Neuronal stem cell (in vitro differentiated cells): Measurements from ENCODE around the gene SP4.

Source experiments
- DNase-seq: peaks from one replicate; pipeline ENCODE4 v3.0.0-alpha.2; 2013; ENCODE audit warnings: low spot score
- H2AFZ ChIP-seq: one replicate; pipeline ENCODE4 v1.6.1; 2013; ENCODE audit warnings: mild to moderate bottlenecking, low read length, inconsistent platforms
- H2AK5ac ChIP-seq: 2 replicates; pipeline ENCODE4 v1.6.1; 2013; ENCODE audit warnings: low read depth, mild to moderate bottlenecking, inconsistent platforms, low read length, moderate library complexity, mixed read lengths
- H2BK120ac ChIP-seq: 2 replicates; pipeline ENCODE4 v1.6.1; 2013; ENCODE audit warnings: low read depth, mild to moderate bottlenecking, inconsistent platforms, low read length, moderate library complexity, mixed read lengths
- H2BK12ac ChIP-seq: one replicate; pipeline ENCODE4 v1.6.1; 2013; ENCODE audit warnings: low read length, inconsistent platforms
- H2BK15ac ChIP-seq: 2 replicates; pipeline ENCODE4 v1.6.1; 2013; ENCODE audit warnings: mild to moderate bottlenecking, low read length, inconsistent platforms, mixed read lengths
- H2BK5ac ChIP-seq: one replicate; pipeline ENCODE4 v1.6.1; 2013; ENCODE audit warnings: inconsistent platforms, mild to moderate bottlenecking, low read length, moderate library complexity
- H3K14ac ChIP-seq: one replicate; pipeline ENCODE4 v1.6.1; 2013; ENCODE audit warnings: low read length, inconsistent platforms
- H3K18ac ChIP-seq: 2 replicates; pipeline ENCODE4 v1.6.1; 2013; ENCODE audit warnings: low read length, inconsistent platforms
- H3K23ac ChIP-seq: 2 replicates; pipeline ENCODE4 v1.6.1; 2013; ENCODE audit warnings: low read depth, mild to moderate bottlenecking, mixed read lengths, low read length, inconsistent platforms; ENCODE audit not compliant: poor library complexity
- H3K27ac ChIP-seq: replicated peaks from 3 replicates; pipeline ENCODE4 v1.5.1; 2013; ENCODE audit warnings: low read length, inconsistent platforms
- H3K27me3 ChIP-seq, 3 experiments: 2 replicates each; pipeline ENCODE4 v1.6.1; 2013; ENCODE audit warnings: low read length in 3 of 3, mild to moderate bottlenecking in 2 of 3, inconsistent platforms in 1 of 3, low read depth in 1 of 3, mixed read lengths in 1 of 3, moderate library complexity in 1 of 3; ENCODE audit not compliant: control insufficient read depth in 3 of 3, insufficient read depth in 3 of 3
- H3K36me3 ChIP-seq, 2 donors: replicated peaks in 1 of 2; 2 replicates each; pipeline ENCODE4 v1.6.1; 2013; ENCODE audit warnings: low read length in 2 of 2; ENCODE audit not compliant: control insufficient read depth in 2 of 2, insufficient read depth in 2 of 2
- H3K4ac ChIP-seq: 2 replicates; pipeline ENCODE4 v1.6.1; 2013; ENCODE audit warnings: inconsistent platforms, mild to moderate bottlenecking, low read length, moderate library complexity
- H3K4me1 ChIP-seq, 2 donors: 1 replicate in 1 of 2; 2 replicates in 1 of 2; pipeline ENCODE4 v1.6.1; 2013; ENCODE audit warnings: low read length in 2 of 2, low read depth in 1 of 2; ENCODE audit not compliant: control insufficient read depth in 2 of 2, insufficient read depth in 1 of 2
- H3K4me2 ChIP-seq: one replicate; pipeline ENCODE4 v1.6.1; 2013; ENCODE audit warnings: mild to moderate bottlenecking, low read length, inconsistent platforms; ENCODE audit not compliant: insufficient read depth, poor library complexity, severe bottlenecking
- H3K4me3 ChIP-seq, 2 donors: 2 replicates each; pipeline ENCODE4 v1.5.1; 2013; ENCODE audit warnings: low read length in 2 of 2, mild to moderate bottlenecking in 2 of 2, inconsistent platforms in 1 of 2, moderate library complexity in 1 of 2
- H3K79me1 ChIP-seq: one replicate; pipeline ENCODE4 v1.6.1; 2013; ENCODE audit warnings: low read depth, mild to moderate bottlenecking, inconsistent platforms, low read length, moderate library complexity
- H3K9ac ChIP-seq: one replicate; pipeline ENCODE4 v1.6.1; 2013; ENCODE audit warnings: mild to moderate bottlenecking, low read depth, low read length, inconsistent platforms; ENCODE audit not compliant: poor library complexity
- H3K9me3 ChIP-seq, 2 donors: replicated peaks in 1 of 2; 2 replicates each; pipeline versions ENCODE3 to v1.6.1; 2013; ENCODE audit warnings: low read length in 2 of 2, mild to moderate bottlenecking in 2 of 2, inconsistent platforms in 1 of 2, low read depth in 1 of 2, mixed read lengths in 1 of 2, moderate library complexity in 1 of 2; ENCODE audit not compliant: control insufficient read depth in 2 of 2, insufficient read depth in 1 of 2
- H4K8ac ChIP-seq: one replicate; pipeline ENCODE4 v1.6.1; 2013; ENCODE audit warnings: low read depth, mild to moderate bottlenecking, inconsistent platforms, low read length, moderate library complexity
- H4K91ac ChIP-seq: one replicate; pipeline ENCODE4 v1.6.1; 2013; ENCODE audit warnings: low read length, low read depth, mild to moderate bottlenecking, inconsistent platforms; ENCODE audit not compliant: poor library complexity
- WGBS, 2 donors: extraction: QIAGEN DNeasy Blood & Tissue Kit; methylation state at CpG; one replicate each; pipeline ENCODE4 v1.1.7; 2013; ENCODE audit warnings: missing lambda C conversion rate in 2 of 2, mixed read lengths in 1 of 2; ENCODE audit not compliant: insufficient read length in 2 of 2, insufficient replicate concordance in 1 of 2; ENCODE audit errors: extremely low coverage in 2 of 2; 5-methylcytosine and 5-hydroxymethylcytosine counted together

The SP4 gene

GRCh38 chr7:21425290-21425689 is 2.6 kb upstream of the SP4 start:
- no peak for DNase-seq
- peaks cover 2% of the 10 kb centered on the region for H3K79me1 ChIP-seq
- no peak overlapping the region for H2AFZ ChIP-seq
- H3K27me3 ChIP-seq: no peaks in the 10 kb centered on the region
- no peak overlapping the region for H3K23ac ChIP-seq
- H2BK5ac ChIP-seq: no peak overlapping the region
- peaks cover 10 to 16% of the 10 kb centered on the region in 2 donors for H3K4me1 ChIP-seq
- no peak overlapping the region for H3K9ac ChIP-seq
- H3K4me3 ChIP-seq: no peak overlapping the region
- H2BK15ac ChIP-seq: no peak overlapping the region
- peak overlapping the region; percentile 94 for H2BK120ac ChIP-seq
- H2AK5ac ChIP-seq: no peak overlapping the region
- H3K4me2 ChIP-seq: peak overlapping the region; percentile 11
- peak overlapping the region; percentile 23 for H3K4ac ChIP-seq
- no peak overlapping the region for H3K18ac ChIP-seq
- WGBS, 2 donors: no CpG with 5 or more reads among the region's 10 CpGs
- peaks cover 9 to 11% of the 10 kb centered on the region in 2 donors for H3K36me3 ChIP-seq
- H3K9me3 ChIP-seq: no peaks in the 10 kb centered on the region
- no peak overlapping the region for H4K8ac ChIP-seq
- no peak overlapping the region for H3K27ac ChIP-seq
- H3K14ac ChIP-seq: peak overlapping the region; percentile 21
- no peak overlapping the region for H4K91ac ChIP-seq
- peak overlapping the region; percentile 73 for H2BK12ac ChIP-seq

DNA sequence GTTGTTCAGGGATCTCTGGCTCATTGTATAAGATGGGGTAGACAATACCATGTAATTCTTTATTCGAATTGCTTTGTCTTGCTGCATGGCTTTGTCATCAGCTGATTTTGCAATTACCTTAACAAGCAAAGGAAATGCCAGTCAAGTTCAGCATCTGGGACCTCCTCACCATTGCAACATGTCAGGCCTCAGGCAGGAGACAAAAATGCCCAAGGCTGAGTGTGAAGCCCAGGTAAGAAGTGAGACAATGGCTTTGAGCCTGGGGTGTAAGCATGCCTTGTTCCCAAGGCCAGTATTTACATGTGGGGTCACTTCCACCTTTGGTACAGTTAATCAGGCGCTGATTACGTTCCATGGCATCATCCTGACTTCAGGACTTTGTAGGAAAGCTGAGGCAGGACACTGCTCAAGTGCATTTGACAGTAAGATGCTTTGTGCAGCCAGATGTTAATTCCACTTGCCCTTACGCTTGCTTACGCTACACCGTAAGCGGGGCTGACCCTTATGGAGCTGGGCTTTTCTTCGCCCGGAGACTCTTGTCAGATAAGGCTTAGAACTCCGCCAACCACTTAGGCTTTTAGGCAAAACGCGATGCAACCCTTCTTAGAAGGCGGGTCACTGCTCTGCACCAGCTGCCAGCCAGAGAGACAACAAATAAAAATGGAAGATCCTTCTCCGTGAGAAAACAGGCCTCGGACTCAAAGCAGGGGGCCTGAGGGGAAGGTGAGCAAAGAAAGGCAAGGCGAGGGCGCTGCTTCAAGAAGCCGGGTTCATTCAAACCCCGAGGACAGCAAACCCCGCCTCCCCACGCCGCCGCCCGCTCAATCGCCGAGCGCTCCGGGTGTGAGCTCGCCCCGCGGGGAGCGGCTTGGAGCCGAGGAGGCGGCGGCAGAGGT is 1.3 kb upstream of the SP4 start:
- DNase-seq: no peak
- Histone ChIP-seq H2BK12ac (no peak overlapping the region), H3K9me3 (no peaks in the 10 kb centered on the region), H3K4me3 (peak overlapping the region; percentile 63 to 86), H3K36me3 (peaks cover 11 to 18% of the 10 kb centered on the region in 2 donors), H3K4me2 (peak overlapping the region; percentile 79), H3K23ac (peak overlapping the region; percentile 43), H2BK5ac (peak overlapping the region; percentile 7), H3K18ac (peak overlapping the region; percentile 55), H2BK15ac (no peak overlapping the region), H3K27ac (peak overlapping the region; percentile 75), H4K91ac (no peak overlapping the region), H4K8ac (no peak overlapping the region), H3K4ac (no peak overlapping the region), H3K27me3 (no peaks in the 10 kb centered on the region), H2BK120ac (no peak overlapping the region), H2AFZ (peak overlapping the region; percentile 99), H3K14ac (no peak overlapping the region), H2AK5ac (no peak overlapping the region), H3K79me1 (peaks cover 2% of the 10 kb centered on the region), H3K9ac (no peak overlapping the region), H3K4me1 (peaks cover 12 to 20% of the 10 kb centered on the region in 2 donors)
- WGBS, 2 donors: no CpG with 5 or more reads among the region's 35 CpGs

DNA sequence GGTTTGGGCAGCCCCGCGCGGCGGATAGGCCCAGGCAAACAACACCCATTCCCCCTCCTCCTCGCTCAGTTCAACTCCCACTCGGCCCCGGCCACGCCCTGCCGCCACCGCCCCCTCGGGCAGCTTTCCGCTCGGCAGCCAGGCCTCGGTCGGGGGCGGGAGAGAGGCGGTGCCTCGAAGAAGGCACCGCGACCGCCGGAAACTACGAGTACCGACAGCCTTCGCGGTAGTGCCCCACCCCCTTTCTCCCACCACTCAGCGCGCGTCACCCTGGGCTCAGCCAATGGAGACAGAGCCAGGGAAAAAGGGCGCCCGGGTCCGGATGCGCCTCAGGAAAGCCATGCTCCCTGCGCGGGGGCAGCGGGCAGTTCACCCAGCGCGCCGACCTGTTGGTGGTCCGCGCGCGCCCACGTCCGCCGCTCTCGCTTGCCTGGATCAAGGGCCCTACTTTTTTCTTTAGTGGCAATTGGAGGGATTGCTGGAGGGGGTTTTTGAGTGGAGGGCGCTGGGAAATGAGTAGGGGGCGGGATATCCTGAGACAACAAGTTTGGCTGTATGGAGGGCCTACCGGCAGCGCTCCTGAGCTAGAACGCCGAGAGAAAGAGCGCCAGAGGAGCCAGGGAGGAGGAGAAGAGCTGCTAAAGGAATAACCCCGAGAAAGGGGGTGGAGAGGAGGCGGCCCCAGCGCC is 557 bp upstream of the SP4 start:
- H3K18ac ChIP-seq: peak overlapping the region; percentile 97
- WGBS, 2 donors: no CpG with 5 or more reads among the region's 57 CpGs
- peak overlapping the region; percentile 97 for H3K27ac ChIP-seq

GRCh38 chr7:21428659-21428941 is 717 bp downstream of the SP4 start:
- H3K27me3 ChIP-seq: no peaks in the 10 kb centered on the region
- H2AFZ ChIP-seq: peak overlapping the region; percentile 99
- peak overlapping the region; percentile 50 for H3K9ac ChIP-seq
- no peak overlapping the region for H3K14ac ChIP-seq
- no peak overlapping the region for H2BK120ac ChIP-seq
- peak overlapping the region; percentile 11 for H2BK5ac ChIP-seq
- H3K79me1 ChIP-seq: peaks cover 2% of the 10 kb centered on the region
- H4K91ac ChIP-seq: no peak overlapping the region
- no peak overlapping the region for H3K23ac ChIP-seq
- peaks cover 13 to 18% of the 10 kb centered on the region in 2 donors for H3K36me3 ChIP-seq
- no peak overlapping the region for H4K8ac ChIP-seq
- WGBS, 2 donors: no CpG with 5 or more reads among the region's 5 CpGs
- H3K4me2 ChIP-seq: peak overlapping the region; percentile 43
- no peak overlapping the region for H2BK12ac ChIP-seq
- no peak for DNase-seq
- no peak overlapping the region for H2AK5ac ChIP-seq
- no peak overlapping the region for H3K4ac ChIP-seq
- H3K9me3 ChIP-seq: no peaks in the 10 kb centered on the region
- H3K18ac ChIP-seq: peak overlapping the region; percentile 49
- peak overlapping the region; percentile 84 to 86 for H3K4me3 ChIP-seq
- no peak overlapping the region for H2BK15ac ChIP-seq
- H3K27ac ChIP-seq: peak overlapping the region; percentile 87
- H3K4me1 ChIP-seq: peaks cover 12 to 23% of the 10 kb centered on the region in 2 donors

More for the DNA sequence above, 557 bp upstream of the SP4 start:
- H3K4me3 ChIP-seq: peak overlapping the region; percentile 86 to 94
- H3K4ac ChIP-seq: peak overlapping the region; percentile 19
- peak overlapping the region; percentile 70 for H3K23ac ChIP-seq
- peak; percentile 98 for DNase-seq
- no peak overlapping the region for H4K8ac ChIP-seq
- no peaks in the 10 kb centered on the region for H3K9me3 ChIP-seq
- H2AFZ ChIP-seq: peak overlapping the region; percentile 99
- peaks cover 12 to 20% of the 10 kb centered on the region in 2 donors for H3K4me1 ChIP-seq
- H2BK12ac ChIP-seq: peak overlapping the region; percentile 6
- H4K91ac ChIP-seq: peak overlapping the region; percentile 49
- peak overlapping the region; percentile 89 for H2AK5ac ChIP-seq
- no peak overlapping the region for H2BK15ac ChIP-seq
- peak overlapping the region; percentile 89 for H3K4me2 ChIP-seq
- no peaks in the 10 kb centered on the region for H3K27me3 ChIP-seq
- H3K9ac ChIP-seq: peak overlapping the region; percentile 81
- H2BK120ac ChIP-seq: no peak overlapping the region
- H3K36me3 ChIP-seq: peaks cover 11 to 18% of the 10 kb centered on the region in 2 donors
- peak overlapping the region; percentile 97 for H3K14ac ChIP-seq
- H3K79me1 ChIP-seq: peaks cover 2% of the 10 kb centered on the region
- peak overlapping the region; percentile 96 for H2BK5ac ChIP-seq
